ENCODE data around the gene SPTB.

Gene SPTB

GRCh38 chr14:64720131-64720576 is 159.6 kb downstream of the SPTB start:
- Histone ChIP-seq H3K4me3 (ENCODE audit: low read length) (peak overlapping the region; percentile 35), H3K36me3 (ENCODE audit: control insufficient read depth, insufficient read depth, low read length) (no peaks in the 10 kb centered on the region), H3K4me1 (ENCODE audit: control insufficient read depth, insufficient read depth, low read length) (peaks cover 65% of the 10 kb centered on the region), H3K27me3 (ENCODE audit: control insufficient read depth, insufficient read depth, low read length) (no peaks in the 10 kb centered on the region), H3K27ac (ENCODE audit: low read depth, low read length) (peak overlapping the region; percentile 79), H3K9ac (ENCODE audit: low read length) (no peak overlapping the region)

- peaks cover 65% of the 10 kb centered on the region for H3K4me1 ChIP-seq (ENCODE audit: control insufficient read depth, insufficient read depth, low read length)
- no peak overlapping the region for H3K9ac ChIP-seq (ENCODE audit: low read length)
- H3K36me3 ChIP-seq (ENCODE audit: control insufficient read depth, insufficient read depth, low read length), result no peaks in the 10 kb centered on the region
- peak overlapping the region; percentile 79 for H3K27ac ChIP-seq (ENCODE audit: low read depth, low read length)
- no peaks in the 10 kb centered on the region for H3K27me3 ChIP-seq (ENCODE audit: control insufficient read depth, insufficient read depth, low read length)
- no peak overlapping the region for H3K4me3 ChIP-seq (ENCODE audit: low read length)
These were observed 160.1 kb downstream of the SPTB start for GRCh38 chr14:64719601-64720000.

GRCh38 chr14:64718762-64719161 is 160.9 kb downstream of the SPTB start:
- Histone ChIP-seq H3K4me1 (ENCODE audit: control insufficient read depth, insufficient read depth, low read length) (peaks cover 56% of the 10 kb centered on the region), H3K36me3 (ENCODE audit: control insufficient read depth, insufficient read depth, low read length) (no peaks in the 10 kb centered on the region), H3K4me3 (ENCODE audit: low read length) (no peak overlapping the region), H3K9ac (ENCODE audit: low read length) (no peak overlapping the region), H3K27ac (ENCODE audit: low read depth, low read length) (peak overlapping the region; percentile 79), H3K27me3 (ENCODE audit: control insufficient read depth, insufficient read depth, low read length) (no peaks in the 10 kb centered on the region)

GRCh38 chr14:64717870-64718269 is 161.8 kb downstream of the SPTB start:
- Histone ChIP-seq H3K4me1 (ENCODE audit: control insufficient read depth, insufficient read depth, low read length) (peaks cover 55% of the 10 kb centered on the region), H3K4me3 (ENCODE audit: low read length) (peak overlapping the region; percentile 14), H3K27ac (ENCODE audit: low read depth, low read length) (peak overlapping the region; percentile 79), H3K9ac (ENCODE audit: low read length) (no peak overlapping the region), H3K27me3 (ENCODE audit: control insufficient read depth, insufficient read depth, low read length) (no peaks in the 10 kb centered on the region), H3K36me3 (ENCODE audit: control insufficient read depth, insufficient read depth, low read length) (no peaks in the 10 kb centered on the region)

GRCh38 chr14:64715628-64716412 is 163.9 kb downstream of the SPTB start:
- no peak overlapping the region for H3K9ac ChIP-seq (ENCODE audit: low read length)
- peaks cover 47% of the 10 kb centered on the region for H3K4me1 ChIP-seq (ENCODE audit: control insufficient read depth, insufficient read depth, low read length)
- H3K27ac ChIP-seq (ENCODE audit: low read depth, low read length), result peak overlapping the region; percentile 79
- no peaks in the 10 kb centered on the region for H3K36me3 ChIP-seq (ENCODE audit: control insufficient read depth, insufficient read depth, low read length)
- H3K4me3 ChIP-seq (ENCODE audit: low read length), result peak overlapping the region; percentile 56
- no peaks in the 10 kb centered on the region for H3K27me3 ChIP-seq (ENCODE audit: control insufficient read depth, insufficient read depth, low read length)

- Histone ChIP-seq H3K4me1 (ENCODE audit: control insufficient read depth, insufficient read depth, low read length) (peaks cover 45% of the 10 kb centered on the region), H3K36me3 (ENCODE audit: control insufficient read depth, insufficient read depth, low read length) (no peaks in the 10 kb centered on the region), H3K9ac (ENCODE audit: low read length) (no peak overlapping the region), H3K27me3 (ENCODE audit: control insufficient read depth, insufficient read depth, low read length) (no peaks in the 10 kb centered on the region), H3K4me3 (ENCODE audit: low read length) (peak overlapping the region; percentile 56), H3K27ac (ENCODE audit: low read depth, low read length) (peak overlapping the region; percentile 79)
These were observed 164.5 kb downstream of the SPTB start for GRCh38 chr14:64715146-64715627.

GRCh38 chr14:64714432-64715025 is 165.2 kb downstream of the SPTB start:
- Histone ChIP-seq H3K27ac (ENCODE audit: low read depth, low read length) (no peak overlapping the region), H3K9ac (ENCODE audit: low read length) (no peak overlapping the region), H3K4me3 (ENCODE audit: low read length) (no peak overlapping the region), H3K36me3 (ENCODE audit: control insufficient read depth, insufficient read depth, low read length) (no peaks in the 10 kb centered on the region), H3K4me1 (ENCODE audit: control insufficient read depth, insufficient read depth, low read length) (peaks cover 41% of the 10 kb centered on the region), H3K27me3 (ENCODE audit: control insufficient read depth, insufficient read depth, low read length) (no peaks in the 10 kb centered on the region)

- Histone ChIP-seq H3K27ac (ENCODE audit: low read depth, low read length) (no peak overlapping the region), H3K36me3 (ENCODE audit: control insufficient read depth, insufficient read depth, low read length) (no peaks in the 10 kb centered on the region), H3K4me3 (ENCODE audit: low read length) (no peak overlapping the region), H3K4me1 (ENCODE audit: control insufficient read depth, insufficient read depth, low read length) (peaks cover 42% of the 10 kb centered on the region), H3K27me3 (ENCODE audit: control insufficient read depth, insufficient read depth, low read length) (no peaks in the 10 kb centered on the region), H3K9ac (ENCODE audit: low read length) (no peak overlapping the region)
These were observed 166.0 kb downstream of the SPTB start for GRCh38 chr14:64713677-64714076.

GRCh38 chr14:64711039-64711438 is 168.7 kb downstream of the SPTB start:
- Histone ChIP-seq H3K27me3 (ENCODE audit: control insufficient read depth, insufficient read depth, low read length) (no peaks in the 10 kb centered on the region), H3K27ac (ENCODE audit: low read depth, low read length) (peak overlapping the region; percentile 42), H3K9ac (ENCODE audit: low read length) (no peak overlapping the region), H3K4me1 (ENCODE audit: control insufficient read depth, insufficient read depth, low read length) (peaks cover 32% of the 10 kb centered on the region), H3K36me3 (ENCODE audit: control insufficient read depth, insufficient read depth, low read length) (no peaks in the 10 kb centered on the region), H3K4me3 (ENCODE audit: low read length) (no peak overlapping the region)

- Histone ChIP-seq H3K4me1 (ENCODE audit: control insufficient read depth, insufficient read depth, low read length) (peaks cover 38% of the 10 kb centered on the region), H3K36me3 (ENCODE audit: control insufficient read depth, insufficient read depth, low read length) (no peaks in the 10 kb centered on the region), H3K27me3 (ENCODE audit: control insufficient read depth, insufficient read depth, low read length) (no peaks in the 10 kb centered on the region), H3K9ac (ENCODE audit: low read length) (no peak overlapping the region), H3K4me3 (ENCODE audit: low read length) (peak overlapping the region; percentile 26), H3K27ac (ENCODE audit: low read depth, low read length) (peak overlapping the region; percentile 91)
These were observed 170.6 kb downstream of the SPTB start for GRCh38 chr14:64709126-64709525.

- no peaks in the 10 kb centered on the region for H3K36me3 ChIP-seq (ENCODE audit: control insufficient read depth, insufficient read depth, low read length)
- peak overlapping the region; percentile 26 for H3K4me3 ChIP-seq (ENCODE audit: low read length)
- no peak overlapping the region for H3K9ac ChIP-seq (ENCODE audit: low read length)
- peaks cover 43% of the 10 kb centered on the region for H3K4me1 ChIP-seq (ENCODE audit: control insufficient read depth, insufficient read depth, low read length)
- H3K27me3 ChIP-seq (ENCODE audit: control insufficient read depth, insufficient read depth, low read length), result no peaks in the 10 kb centered on the region
- H3K27ac ChIP-seq (ENCODE audit: low read depth, low read length), result peak overlapping the region; percentile 91
These were observed 171.3 kb downstream of the SPTB start for GRCh38 chr14:64708148-64709004.

- Histone ChIP-seq H3K9ac (ENCODE audit: low read length) (no peak overlapping the region), H3K27ac (ENCODE audit: low read depth, low read length) (peak overlapping the region; percentile 91), H3K4me1 (ENCODE audit: control insufficient read depth, insufficient read depth, low read length) (peaks cover 43% of the 10 kb centered on the region)
These were observed 172.0 kb downstream of the SPTB start for GRCh38 chr14:64707661-64708060.

More at GRCh38 chr14:64707661-64708060, 172.0 kb downstream of the SPTB start:
- Histone ChIP-seq H3K36me3 (ENCODE audit: control insufficient read depth, insufficient read depth, low read length) (no peaks in the 10 kb centered on the region), H3K4me3 (ENCODE audit: low read length) (no peak overlapping the region), H3K27me3 (ENCODE audit: control insufficient read depth, insufficient read depth, low read length) (no peaks in the 10 kb centered on the region)
